HG03565 (cell line): ENCODE data around the gene LPP.
"Not testable (repeated sequence)": the region's sequence is repeated elsewhere in the genome, so short reads cannot be mapped to it uniquely, and the experiment has no call there.

Source experiments
- ATAC-seq: cut with Tn5 transposase; IDR thresholded peaks from one replicate; pipeline ENCODE4 v1.9.1; 2021; ENCODE audit warnings: mild to moderate bottlenecking, moderate library complexity; ENCODE audit not compliant: unreplicated experiment

Gene LPP

DNA sequence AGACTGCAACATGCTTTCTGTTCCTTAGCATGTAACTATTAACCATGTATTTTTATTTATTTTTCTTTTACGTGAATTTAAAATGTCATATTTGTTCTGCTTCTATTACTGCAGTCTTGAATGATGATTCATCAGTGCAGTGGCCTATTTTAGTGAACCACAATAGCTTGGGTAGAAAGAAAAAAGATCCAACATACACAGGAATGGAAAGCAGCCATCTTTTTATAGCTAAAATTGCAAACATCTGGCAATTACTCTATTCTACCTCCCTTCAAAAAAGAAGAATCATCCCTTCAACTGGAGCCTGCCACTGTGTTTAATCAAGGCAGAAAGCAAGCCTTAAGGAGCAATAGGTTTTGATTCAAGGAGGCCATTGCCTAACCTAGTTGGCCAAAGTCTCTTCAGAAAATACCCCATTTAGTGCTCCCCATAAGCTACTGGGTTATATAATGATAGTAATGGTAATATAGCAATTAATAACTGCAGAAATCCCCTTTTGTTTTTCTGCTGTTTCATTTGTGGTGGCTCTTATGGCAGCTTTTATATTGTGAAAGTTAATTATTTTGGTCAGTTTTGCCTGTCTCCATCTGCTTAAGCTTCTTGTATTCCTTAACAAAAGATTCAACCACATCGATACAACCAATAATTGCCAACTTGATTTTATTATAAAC lies 267.3 kb downstream of the LPP start:
- ATAC-seq = peak; percentile 18

DNA sequence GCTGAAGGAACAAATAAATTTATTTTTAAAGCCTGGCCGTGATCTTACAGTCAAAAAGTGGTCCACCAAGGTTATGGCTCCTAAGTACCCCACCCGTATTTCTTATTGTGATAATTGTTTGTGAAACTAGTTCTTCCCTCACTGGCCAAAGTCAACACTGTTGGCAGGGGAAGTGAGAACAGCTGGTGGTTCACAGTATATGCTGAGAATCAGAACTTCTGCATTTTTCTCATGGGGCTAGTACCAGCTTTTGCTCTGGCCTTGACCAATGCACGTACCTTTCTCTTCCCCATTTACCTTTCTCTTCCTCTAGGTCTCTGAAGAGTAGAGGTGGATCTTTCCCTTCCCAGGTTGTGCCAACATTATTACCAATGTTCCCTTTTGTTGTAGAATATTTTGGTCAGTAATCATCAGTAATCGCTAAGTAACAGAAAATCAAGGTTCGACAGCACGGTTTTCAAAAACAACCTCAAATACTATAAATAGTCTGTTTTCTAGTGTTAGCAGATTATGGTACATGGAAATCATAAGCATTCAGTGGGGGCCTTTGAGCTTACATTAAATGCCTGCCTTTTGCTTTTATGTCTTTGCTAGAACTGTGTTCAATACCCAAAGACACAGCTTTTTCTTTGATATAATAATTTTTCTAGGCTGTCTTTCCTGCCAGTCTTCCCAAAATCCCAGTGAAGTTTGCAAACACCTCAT lies 268.0 kb downstream of the LPP start:
- ATAC-seq = peak; percentile 98

DNA sequence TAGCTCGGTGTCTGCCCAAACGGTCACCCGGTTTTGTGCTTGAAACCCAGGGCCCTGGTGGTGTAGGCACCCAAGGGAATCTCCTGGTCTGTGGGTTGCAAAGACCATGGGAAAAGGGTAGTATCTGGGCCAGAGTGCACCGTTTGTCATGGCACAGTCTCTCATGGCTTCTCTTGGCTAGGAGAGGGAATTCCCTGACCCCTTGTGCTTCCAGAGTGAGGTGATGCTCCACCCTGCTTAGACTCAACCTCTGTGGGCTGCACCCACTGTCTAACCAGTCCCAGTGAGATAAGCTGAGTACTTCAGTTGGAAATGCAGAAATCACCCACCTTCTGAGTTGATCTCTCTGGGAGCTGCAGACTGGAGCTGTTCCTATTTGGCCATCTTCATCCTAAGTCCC lies 274.0 kb downstream of the LPP start:
- not testable (repeated sequence) for ATAC-seq

DNA sequence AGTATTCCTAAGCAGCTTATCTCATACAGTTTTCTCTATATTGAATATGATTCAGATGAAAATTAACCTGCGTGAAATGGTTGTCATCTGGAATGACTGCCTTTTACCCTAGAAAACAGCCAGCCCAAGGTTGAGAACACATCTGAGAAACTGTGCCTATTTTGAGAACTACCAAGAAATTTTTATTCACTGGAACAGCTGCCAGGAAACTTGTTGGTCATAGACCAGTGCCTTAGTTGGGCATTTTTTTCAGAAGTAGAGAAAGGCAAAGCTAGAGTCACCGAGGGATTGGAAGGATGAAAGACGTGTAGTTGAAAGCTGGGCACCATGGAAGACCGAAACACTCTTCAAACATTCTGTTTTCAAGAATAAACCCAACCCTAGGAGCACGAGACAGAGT lies 277.1 kb downstream of the LPP start:
- ATAC-seq = no peak

DNA sequence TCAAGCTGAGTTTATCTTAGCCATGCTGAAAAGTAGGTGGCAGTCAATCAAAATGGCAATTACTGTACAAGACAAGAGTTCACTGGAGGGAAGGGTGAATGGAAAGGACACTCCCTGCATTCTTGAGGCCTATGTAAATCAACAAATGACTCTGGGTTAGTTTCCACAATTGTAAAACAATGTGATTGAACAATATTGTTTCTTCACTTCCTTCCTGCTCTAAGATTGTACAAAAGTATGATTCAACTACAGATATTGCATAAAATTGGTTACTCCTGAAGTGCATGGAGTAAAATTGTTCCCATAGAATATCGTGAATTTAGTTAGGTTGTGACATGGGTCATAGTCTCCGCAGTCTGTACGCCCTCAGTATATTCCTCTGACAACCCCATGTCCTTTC lies 277.6 kb downstream of the LPP start:
- ATAC-seq = no peak

DNA sequence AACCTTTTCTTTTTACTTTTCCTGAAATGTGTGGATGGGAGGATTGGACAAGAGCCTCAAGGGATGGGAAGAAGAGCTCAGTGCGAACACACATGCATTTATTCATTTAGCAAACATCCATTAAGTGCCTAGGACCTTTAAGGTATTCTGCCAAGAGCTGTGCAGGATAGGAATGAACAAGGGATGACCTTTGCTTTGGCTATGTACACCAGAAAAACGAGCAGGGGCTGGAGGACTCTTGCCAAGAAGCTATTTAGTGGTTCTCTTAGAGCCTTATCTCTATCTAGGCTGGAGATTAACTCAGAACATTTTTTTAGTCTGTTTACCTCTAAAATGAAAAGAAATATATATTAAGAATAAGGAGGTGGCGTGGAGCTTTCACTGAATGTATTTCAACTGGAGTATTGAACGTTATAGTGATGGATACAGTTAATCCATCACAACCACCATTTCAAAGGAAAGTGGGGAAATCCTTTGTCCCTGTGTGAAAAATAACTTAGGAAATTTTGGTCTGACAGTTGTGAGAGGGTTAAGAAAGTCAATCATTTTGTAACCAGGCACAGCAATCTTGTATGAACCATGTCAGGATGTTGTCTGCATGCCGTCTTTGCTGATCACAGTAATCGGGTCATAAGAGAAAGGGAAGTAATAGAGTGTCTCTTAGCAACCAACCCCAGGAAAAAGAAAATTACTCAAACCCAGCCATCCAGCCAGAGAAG lies 279.0 kb downstream of the LPP start:
- ATAC-seq = no peak

DNA sequence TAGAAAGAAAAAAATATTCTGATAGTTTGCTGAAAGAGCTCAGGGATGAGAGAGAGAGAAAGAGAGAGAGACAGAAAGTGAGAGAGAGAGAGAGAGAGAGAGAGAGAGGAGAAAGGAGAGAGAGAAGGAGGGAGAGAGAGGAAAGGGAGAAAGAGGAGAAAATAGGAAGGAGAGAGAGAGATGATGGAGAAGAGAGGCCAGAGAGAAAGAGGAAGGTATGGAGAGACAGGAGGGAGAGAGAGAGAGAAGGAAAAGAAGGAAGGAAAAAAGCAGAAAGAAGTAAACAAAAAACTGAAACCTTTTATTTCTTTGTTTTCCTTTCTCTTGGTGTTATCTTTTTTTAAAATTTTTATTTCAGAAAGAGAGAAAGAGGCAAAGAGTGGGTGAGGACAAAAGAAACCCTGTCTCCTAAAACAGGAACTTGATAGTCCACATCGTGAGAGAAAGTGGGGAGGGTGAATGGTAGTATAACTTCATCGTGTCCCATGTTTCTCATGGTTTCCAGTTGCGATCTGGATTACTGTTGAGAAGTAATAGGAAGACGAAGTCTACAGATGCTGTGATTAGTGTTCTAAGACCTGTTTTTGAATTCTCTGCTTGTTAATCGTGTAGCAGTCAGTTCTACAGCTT lies 279.7 kb downstream of the LPP start:
- no peak for ATAC-seq

DNA sequence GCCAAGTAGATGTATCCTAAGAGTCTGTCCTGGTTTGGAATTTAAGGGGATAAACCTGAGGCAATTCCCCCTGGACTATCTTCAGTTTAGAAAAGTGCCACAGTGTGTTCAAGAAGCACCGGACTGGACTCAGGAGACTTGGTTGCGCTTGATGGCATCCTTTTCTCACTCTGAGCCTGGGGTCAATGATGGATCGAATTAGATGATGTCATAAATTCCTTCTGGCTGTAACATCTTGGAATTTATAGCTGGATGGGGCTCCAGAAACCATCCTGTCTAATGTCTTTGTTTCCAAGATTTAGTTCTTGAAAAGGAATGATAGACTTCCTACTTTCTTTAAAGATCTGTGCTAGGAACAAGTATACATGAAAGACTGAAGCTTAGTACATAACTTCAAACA lies 280.6 kb downstream of the LPP start:
- no peak for ATAC-seq

DNA sequence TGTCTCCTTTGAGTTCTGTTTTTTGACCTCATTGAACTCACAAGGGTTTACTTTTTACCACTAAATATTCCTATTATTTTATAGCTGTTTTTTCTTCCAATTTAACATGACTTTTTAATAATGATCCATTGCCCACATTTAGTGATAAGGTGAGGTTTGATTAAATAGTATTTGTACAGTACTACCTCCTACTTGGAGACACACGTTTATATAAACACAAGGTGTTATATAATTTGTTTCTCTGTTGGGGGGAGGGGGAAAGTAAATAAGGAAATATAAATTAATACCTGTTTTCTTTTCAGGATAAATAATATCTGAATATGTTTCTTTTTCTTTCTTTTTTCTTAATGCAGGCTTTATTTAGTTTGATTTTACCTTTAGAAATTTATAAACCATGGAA lies 281.3 kb downstream of the LPP start:
- ATAC-seq = no peak

DNA sequence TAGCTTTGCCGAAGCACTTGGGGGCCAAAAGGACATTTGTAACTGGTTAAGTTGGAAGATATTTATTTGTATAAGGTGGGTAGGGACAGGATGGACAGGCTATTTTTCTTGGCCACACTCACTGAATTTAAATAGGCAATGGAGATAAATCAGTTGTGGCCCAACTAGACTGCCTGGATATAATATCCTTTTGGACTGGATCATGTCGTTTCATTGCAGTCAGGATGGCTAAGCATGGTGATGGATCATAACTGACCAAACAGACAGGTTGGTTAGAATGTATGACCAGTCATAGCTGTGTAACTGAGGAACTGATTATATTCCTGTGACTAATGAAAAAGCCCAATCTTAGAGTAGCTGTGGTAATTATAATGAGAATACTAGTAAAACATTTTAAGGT lies 284.0 kb downstream of the LPP start:
- ATAC-seq = no peak

DNA sequence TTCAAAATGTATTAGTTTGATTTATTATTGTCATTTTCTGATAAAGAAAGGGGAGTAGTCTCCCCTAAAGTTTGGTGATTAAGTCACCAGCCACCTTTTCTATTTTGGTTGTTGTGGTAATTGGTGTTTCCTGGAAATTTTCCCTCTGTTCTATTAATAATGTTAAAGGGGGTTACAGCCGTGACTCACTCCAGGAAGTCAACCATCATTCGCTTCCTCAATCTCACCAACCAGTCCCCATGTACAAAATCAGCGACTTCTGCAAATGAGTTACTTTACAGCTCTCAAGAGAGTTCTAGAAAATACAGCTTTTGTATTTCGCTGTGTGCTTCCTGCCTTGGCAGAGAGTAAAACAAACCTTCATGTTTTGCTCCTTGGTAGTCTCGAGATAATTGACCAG lies 285.1 kb downstream of the LPP start:
- ATAC-seq = peak; percentile 82

DNA sequence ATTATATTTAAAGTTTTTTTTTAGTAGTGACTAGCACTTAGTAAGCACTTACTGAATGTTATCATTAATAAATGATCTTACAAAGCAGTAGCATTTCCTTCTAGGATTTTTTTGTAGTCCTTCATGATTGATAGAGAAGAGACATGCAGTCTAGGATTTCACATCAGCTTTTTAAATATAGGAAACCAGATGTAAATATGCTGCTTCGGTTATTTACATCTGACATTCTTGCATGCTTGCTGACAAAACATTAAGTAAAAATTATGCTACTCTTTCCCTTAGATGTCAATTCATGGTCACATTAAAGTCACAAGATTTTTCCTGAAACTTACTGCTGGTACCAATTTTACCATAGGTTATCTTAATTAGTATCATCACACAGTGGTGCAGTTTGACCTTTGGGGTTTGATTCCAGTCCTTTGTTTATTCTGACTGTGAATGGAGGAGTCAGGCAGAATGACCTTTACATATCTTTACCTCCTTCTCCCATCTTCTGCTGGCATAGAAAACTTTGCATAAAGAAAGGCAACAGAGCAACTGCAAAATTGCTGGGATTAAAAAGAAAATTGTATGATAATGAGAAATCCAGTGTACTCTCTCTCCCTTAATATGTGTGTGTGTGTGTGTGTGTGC lies 286.5 kb downstream of the LPP start:
- no peak for ATAC-seq

DNA sequence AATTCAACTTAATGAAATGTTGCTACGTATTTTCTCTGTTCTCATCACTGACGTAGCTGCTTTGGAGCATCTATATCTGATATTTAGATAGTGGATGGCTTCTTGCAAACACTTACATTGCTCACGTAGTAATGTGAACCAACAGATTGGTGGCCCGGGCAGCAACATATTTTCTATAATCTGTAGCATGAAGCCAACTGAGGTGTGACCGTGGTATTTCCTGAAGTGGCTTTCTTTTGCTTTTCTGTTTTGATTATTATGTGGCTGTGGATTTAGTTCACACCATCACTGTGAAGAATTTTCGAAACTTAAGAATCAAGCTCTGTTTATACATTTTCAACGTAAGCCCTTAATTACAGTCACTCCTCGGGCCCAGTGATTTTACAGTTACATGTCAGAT lies 288.5 kb downstream of the LPP start:
- no peak for ATAC-seq

DNA sequence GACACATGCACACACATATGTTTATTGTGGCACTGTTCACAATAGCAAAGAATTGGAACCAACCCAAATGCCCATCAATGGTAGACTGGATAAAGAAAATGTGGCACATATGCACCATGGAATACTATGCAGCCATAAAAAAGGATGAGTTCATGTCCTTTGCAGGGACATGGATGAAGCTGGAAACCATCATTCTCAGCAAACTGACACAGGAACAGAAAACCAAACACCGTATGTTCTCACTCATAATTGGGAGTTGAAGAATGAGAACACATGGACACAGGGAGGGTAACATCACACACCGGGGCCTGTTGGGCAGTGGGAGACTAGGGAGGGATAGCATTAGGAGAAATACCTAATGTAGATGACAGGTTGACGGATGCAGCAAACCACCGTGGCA lies 291.2 kb downstream of the LPP start:
- ATAC-seq = not testable (repeated sequence)

DNA sequence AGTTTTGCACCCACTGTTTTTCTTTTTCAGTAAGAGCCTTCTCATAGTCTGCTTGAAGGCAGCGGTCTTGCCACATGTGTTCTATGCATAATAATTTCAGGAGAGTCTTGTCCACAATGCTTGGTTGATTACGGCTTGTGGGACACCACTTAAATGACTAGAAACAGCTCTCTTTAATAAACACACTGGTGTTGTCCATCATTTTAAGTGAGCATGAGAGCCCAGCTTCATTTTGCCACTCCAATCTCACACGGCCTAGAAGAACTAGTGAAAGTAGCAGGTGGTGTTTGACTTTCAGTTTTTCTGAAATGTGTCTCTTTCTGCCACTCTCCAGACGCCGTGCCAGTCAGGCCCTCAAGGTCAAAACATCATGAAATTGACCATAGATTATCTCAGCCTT lies 292.1 kb downstream of the LPP start:
- peak; percentile 69 for ATAC-seq

DNA sequence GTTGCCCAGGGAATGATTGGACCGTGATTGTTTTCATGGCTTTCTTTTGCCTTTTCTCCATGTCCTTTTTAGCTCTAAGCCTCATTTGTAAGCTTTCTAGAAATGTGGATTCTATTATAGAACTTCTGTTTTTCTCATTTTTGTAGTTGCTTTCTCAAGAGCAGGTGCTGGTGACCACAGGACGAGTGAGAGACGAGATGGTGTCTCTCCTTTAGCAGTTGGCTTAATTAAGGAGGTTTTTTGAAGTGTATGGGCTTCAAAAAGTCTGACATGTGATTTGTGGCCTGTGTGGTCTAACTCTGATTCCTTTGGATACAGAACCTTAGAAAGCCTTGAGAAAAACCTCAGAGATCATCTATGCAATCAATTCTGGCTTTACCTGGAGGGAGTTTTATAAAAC lies 292.8 kb downstream of the LPP start:
- peak; percentile 55 for ATAC-seq

DNA sequence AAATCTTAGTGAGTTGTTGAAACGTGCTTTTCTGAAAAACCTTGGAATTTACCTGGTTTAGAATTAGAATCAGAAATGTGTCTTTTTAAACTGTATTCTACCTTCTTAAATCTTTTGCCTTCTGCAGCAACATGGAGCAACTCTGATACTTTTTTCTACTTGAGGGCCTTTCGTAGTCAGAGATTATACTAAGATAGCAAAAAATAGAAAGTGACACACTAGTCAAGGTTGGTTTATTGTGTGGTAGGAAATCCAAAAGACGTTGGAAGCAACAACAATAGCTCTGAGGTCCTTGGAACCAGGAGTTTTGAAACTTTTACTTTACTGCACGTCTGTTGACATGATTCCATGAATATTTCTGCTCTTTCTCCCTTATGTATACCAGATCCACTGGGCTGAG lies 294.9 kb downstream of the LPP start:
- no peak for ATAC-seq

DNA sequence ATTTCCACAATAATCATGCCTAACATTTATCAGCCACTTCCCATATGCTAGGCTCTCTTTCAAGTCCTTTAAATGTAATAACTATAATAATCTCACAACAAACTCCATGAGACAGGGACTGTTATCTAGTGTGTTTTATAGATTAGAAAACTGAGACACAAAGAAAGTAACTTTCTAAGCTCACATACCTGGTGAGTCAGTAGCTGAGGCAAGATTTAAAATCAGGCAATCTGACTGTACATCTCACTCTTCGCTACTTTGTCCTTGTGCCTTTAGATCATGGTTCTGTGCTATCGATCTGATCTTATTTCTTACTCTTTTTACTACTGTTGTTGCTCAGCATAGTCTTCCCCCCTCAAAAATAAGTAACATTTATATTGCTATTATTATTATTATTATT lies 295.5 kb downstream of the LPP start:
- no peak for ATAC-seq

DNA sequence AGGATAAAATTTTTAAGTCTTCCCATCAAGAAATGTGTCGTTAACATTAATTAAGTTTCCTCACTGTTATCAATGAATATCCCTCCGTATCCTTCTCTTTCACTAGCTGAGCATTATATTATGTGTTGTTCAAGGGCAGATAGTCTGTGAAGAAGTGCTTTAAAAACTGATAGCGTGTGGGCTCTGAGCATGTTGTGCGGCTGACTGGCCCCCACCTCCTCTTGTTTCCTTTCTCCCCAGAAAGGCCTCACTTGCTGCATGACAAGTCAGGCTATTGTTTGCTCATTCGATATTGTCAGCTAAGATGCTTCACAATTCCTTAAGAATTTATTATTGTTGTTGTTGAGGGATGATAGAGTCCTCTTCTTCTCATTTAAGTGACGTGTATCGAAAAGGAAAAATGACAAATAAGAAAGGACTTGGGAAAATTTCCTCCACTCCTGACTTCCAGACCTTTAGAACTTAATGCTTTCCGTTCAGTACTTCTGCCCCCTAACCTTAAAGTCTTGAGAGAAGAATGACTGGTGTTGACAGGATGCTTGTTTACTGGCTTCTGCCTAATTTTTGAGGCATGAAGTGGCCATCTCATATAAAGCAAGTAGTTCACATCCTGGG lies 298.3 kb downstream of the LPP start:
- no peak for ATAC-seq

DNA sequence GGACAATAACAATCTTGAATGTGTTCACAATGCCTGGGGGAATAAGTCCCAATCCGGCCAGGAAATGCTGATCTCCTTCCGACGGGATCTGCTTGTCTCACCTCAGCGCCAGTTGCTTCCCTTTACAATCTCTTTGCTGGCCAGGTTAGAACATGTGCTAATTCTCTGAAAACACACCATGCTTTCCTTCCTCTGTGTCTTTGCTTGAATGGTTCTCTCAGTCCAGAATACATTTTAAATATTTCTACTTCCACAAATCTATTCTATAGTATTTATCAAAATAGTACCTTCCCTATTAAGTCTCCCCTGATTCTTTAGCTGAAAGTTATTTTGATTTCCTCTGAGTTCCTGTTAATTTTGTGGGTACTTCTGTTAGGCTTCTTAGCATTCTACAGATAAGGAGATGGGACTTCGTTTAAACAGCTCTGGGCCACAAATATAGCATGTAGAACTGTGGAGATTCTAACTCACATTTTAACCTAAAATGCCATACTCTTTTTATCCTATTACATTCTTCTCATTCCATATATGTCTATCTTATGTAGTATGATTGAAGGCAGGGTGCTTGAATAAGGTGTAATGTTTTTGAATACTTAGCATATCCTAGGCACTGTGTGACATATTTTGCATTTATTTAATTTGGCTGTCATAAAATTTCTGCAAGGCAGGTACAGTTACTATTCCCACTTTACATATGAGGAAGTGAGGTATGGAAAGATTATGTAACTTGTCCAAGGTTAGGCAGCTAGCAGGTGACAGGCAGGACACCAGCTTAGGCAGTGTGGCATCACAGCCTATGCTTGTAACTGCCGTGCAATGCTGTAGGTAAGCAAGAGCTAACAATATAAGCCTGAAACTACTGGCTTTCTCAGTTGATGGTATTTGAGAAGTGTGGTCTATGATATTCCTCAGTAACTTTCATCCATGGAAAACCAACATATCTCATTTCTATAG lies 299.8 kb downstream of the LPP start:
- ATAC-seq = no peak
